ENCODE results near the gene EIF2A.
"Not testable (repeated sequence)": the region's sequence is repeated elsewhere in the genome, so short reads cannot be mapped to it uniquely, and the experiment has no call there.

Gene EIF2A

GRCh38 chr3:150581174-150581573, 34.6 kb downstream of the EIF2A start:
- no peak overlapping the region for H3K4me3 ChIP-seq (ENCODE audit: extremely low read depth, insufficient read depth, low read length, poor library complexity, severe bottlenecking)
- peaks cover 65% of the 10 kb centered on the region for H3K36me3 ChIP-seq (ENCODE audit: control insufficient read depth, insufficient read depth, low read length)
- H3K4me1 ChIP-seq (ENCODE audit: control insufficient read depth, insufficient read depth, low read length, poor library complexity, severe bottlenecking): no peaks in the 10 kb centered on the region
- no peak overlapping the region for H3K27ac ChIP-seq (ENCODE audit: low read depth, low read length, severe bottlenecking)
- no peaks in the 10 kb centered on the region for H3K9me3 ChIP-seq (ENCODE audit: control insufficient read depth, low read length)

- Histone ChIP-seq H3K4me1 (ENCODE audit: control insufficient read depth, insufficient read depth, low read length, poor library complexity, severe bottlenecking) (no peaks in the 10 kb centered on the region), H3K9me3 (ENCODE audit: control insufficient read depth, low read length) (no peaks in the 10 kb centered on the region), H3K27ac (ENCODE audit: low read depth, low read length, severe bottlenecking) (no peak overlapping the region), H3K4me3 (ENCODE audit: extremely low read depth, insufficient read depth, low read length, poor library complexity, severe bottlenecking) (no peak overlapping the region), H3K36me3 (ENCODE audit: control insufficient read depth, insufficient read depth, low read length) (peaks cover 51% of the 10 kb centered on the region)
- 100% methylated on average over 1 of the region's 2 CpGs; no CpG with 5 or more reads in 1 of the 2 experiments for WGBS, 2 experiments (ENCODE audit: insufficient coverage in 2 of 2)
Observed at GRCh38 chr3:150582620-150583019, 36.0 kb downstream of the EIF2A start.

- WGBS, 2 experiments (ENCODE audit: insufficient coverage in 2 of 2): no CpG with 5 or more reads among the region's 1 CpG
- no peak overlapping the region for H3K27ac ChIP-seq (ENCODE audit: low read depth, low read length, severe bottlenecking)
- no peaks in the 10 kb centered on the region for H3K9me3 ChIP-seq (ENCODE audit: control insufficient read depth, low read length)
- H3K4me3 ChIP-seq (ENCODE audit: extremely low read depth, insufficient read depth, low read length, poor library complexity, severe bottlenecking): no peak overlapping the region
- peaks cover 49% of the 10 kb centered on the region for H3K36me3 ChIP-seq (ENCODE audit: control insufficient read depth, insufficient read depth, low read length)
- no peaks in the 10 kb centered on the region for H3K4me1 ChIP-seq (ENCODE audit: control insufficient read depth, insufficient read depth, low read length, poor library complexity, severe bottlenecking)
Observed at GRCh38 chr3:150583028-150583427, 36.4 kb downstream of the EIF2A start.

GRCh38 chr3:150588027-150588830, 41.6 kb downstream of the EIF2A start:
- peaks cover 16% of the 10 kb centered on the region for H3K36me3 ChIP-seq (ENCODE audit: control insufficient read depth, insufficient read depth, low read length)
- H3K27ac ChIP-seq (ENCODE audit: low read depth, low read length, severe bottlenecking): peak overlapping the region; percentile 43
- H3K4me3 ChIP-seq (ENCODE audit: extremely low read depth, insufficient read depth, low read length, poor library complexity, severe bottlenecking): no peak overlapping the region
- H3K4me1 ChIP-seq (ENCODE audit: control insufficient read depth, insufficient read depth, low read length, poor library complexity, severe bottlenecking): peaks cover 2% of the 10 kb centered on the region
- 73 to 82% methylated on average over 6 of the region's 9 CpGs for WGBS, 2 experiments (ENCODE audit: insufficient coverage in 2 of 2)
- no peaks in the 10 kb centered on the region for H3K9me3 ChIP-seq (ENCODE audit: control insufficient read depth, low read length)

GRCh38 chr3:150589759-150590158, 43.2 kb downstream of the EIF2A start:
- Histone ChIP-seq H3K36me3 (ENCODE audit: control insufficient read depth, insufficient read depth, low read length) (peaks cover 12% of the 10 kb centered on the region), H3K4me1 (ENCODE audit: control insufficient read depth, insufficient read depth, low read length, poor library complexity, severe bottlenecking) (peaks cover 2% of the 10 kb centered on the region), H3K27ac (ENCODE audit: low read depth, low read length, severe bottlenecking) (no peak overlapping the region), H3K4me3 (ENCODE audit: extremely low read depth, insufficient read depth, low read length, poor library complexity, severe bottlenecking) (no peak overlapping the region), H3K9me3 (ENCODE audit: control insufficient read depth, low read length) (no peaks in the 10 kb centered on the region)
- 81 to 91% methylated on average over 2 of the region's 6 CpGs for WGBS, 2 experiments (ENCODE audit: insufficient coverage in 2 of 2)

GRCh38 chr3:150594150-150594549, 47.6 kb downstream of the EIF2A start:
- no peak overlapping the region for H3K27ac ChIP-seq (ENCODE audit: low read depth, low read length, severe bottlenecking)
- peaks cover 6% of the 10 kb centered on the region for H3K4me1 ChIP-seq (ENCODE audit: control insufficient read depth, insufficient read depth, low read length, poor library complexity, severe bottlenecking)
- no peaks in the 10 kb centered on the region for H3K36me3 ChIP-seq (ENCODE audit: control insufficient read depth, insufficient read depth, low read length)
- WGBS, 2 experiments (ENCODE audit: insufficient coverage in 2 of 2): 100% methylated on average over 1 of the region's 4 CpGs; no CpG with 5 or more reads in 1 of the 2 experiments
- no peak overlapping the region for H3K4me3 ChIP-seq (ENCODE audit: extremely low read depth, insufficient read depth, low read length, poor library complexity, severe bottlenecking)
- H3K9me3 ChIP-seq (ENCODE audit: control insufficient read depth, low read length): no peaks in the 10 kb centered on the region

- WGBS, 2 experiments (ENCODE audit: insufficient coverage in 2 of 2): 88 to 100% methylated on average over 2 to 4 of the region's 4 CpGs
- no peaks in the 10 kb centered on the region for H3K9me3 ChIP-seq (ENCODE audit: control insufficient read depth, low read length)
- no peak overlapping the region for H3K4me3 ChIP-seq (ENCODE audit: extremely low read depth, insufficient read depth, low read length, poor library complexity, severe bottlenecking)
- H3K4me1 ChIP-seq (ENCODE audit: control insufficient read depth, insufficient read depth, low read length, poor library complexity, severe bottlenecking): peaks cover 29% of the 10 kb centered on the region
- no peak overlapping the region for H3K27ac ChIP-seq (ENCODE audit: low read depth, low read length, severe bottlenecking)
- no peaks in the 10 kb centered on the region for H3K36me3 ChIP-seq (ENCODE audit: control insufficient read depth, insufficient read depth, low read length)
Observed at GRCh38 chr3:150597646-150598045, 51.1 kb downstream of the EIF2A start.

- H3K9me3 ChIP-seq (ENCODE audit: control insufficient read depth, low read length): no peaks in the 10 kb centered on the region
- no peaks in the 10 kb centered on the region for H3K36me3 ChIP-seq (ENCODE audit: control insufficient read depth, insufficient read depth, low read length)
- peaks cover 29% of the 10 kb centered on the region for H3K4me1 ChIP-seq (ENCODE audit: control insufficient read depth, insufficient read depth, low read length, poor library complexity, severe bottlenecking)
- WGBS, 2 experiments (ENCODE audit: insufficient coverage in 2 of 2): 14 to 56% methylated on average over 2 of the region's 4 CpGs
- H3K4me3 ChIP-seq (ENCODE audit: extremely low read depth, insufficient read depth, low read length, poor library complexity, severe bottlenecking): no peak overlapping the region
- peak overlapping the region; percentile 31 for H3K27ac ChIP-seq (ENCODE audit: low read depth, low read length, severe bottlenecking)
Observed at GRCh38 chr3:150599611-150600297, 53.2 kb downstream of the EIF2A start.

- 81 to 86% methylated on average over 6 to 8 of the region's 13 CpGs for whole genome bisulfite sequencing, 2 experiments (ENCODE audit: insufficient coverage in 2 of 2)
- peaks cover 34% of the 10 kb centered on the region for H3K4me1 ChIP-seq (ENCODE audit: control insufficient read depth, insufficient read depth, low read length, poor library complexity, severe bottlenecking)
- H3K9me3 ChIP-seq (ENCODE audit: control insufficient read depth, low read length); H3K36me3 ChIP-seq (ENCODE audit: control insufficient read depth, insufficient read depth, low read length); H3K4me3 ChIP-seq (ENCODE audit: extremely low read depth, insufficient read depth, low read length, poor library complexity, severe bottlenecking); H3K27ac ChIP-seq (ENCODE audit: low read depth, low read length, severe bottlenecking): not testable (repeated sequence)
Observed at GRCh38 chr3:150600647-150601530, 54.3 kb downstream of the EIF2A start.

- peaks cover 35% of the 10 kb centered on the region for H3K4me1 ChIP-seq (ENCODE audit: control insufficient read depth, insufficient read depth, low read length, poor library complexity, severe bottlenecking)
- H3K27ac ChIP-seq (ENCODE audit: low read depth, low read length, severe bottlenecking): peak overlapping the region; percentile 61
- 40 to 60% methylated on average over 1 to 2 of the region's 6 CpGs for WGBS, 2 experiments (ENCODE audit: insufficient coverage in 2 of 2)
- H3K9me3 ChIP-seq (ENCODE audit: control insufficient read depth, low read length): no peaks in the 10 kb centered on the region
- peaks cover 17% of the 10 kb centered on the region for H3K36me3 ChIP-seq (ENCODE audit: control insufficient read depth, insufficient read depth, low read length)
- peak overlapping the region; percentile 86 for H3K4me3 ChIP-seq (ENCODE audit: extremely low read depth, insufficient read depth, low read length, poor library complexity, severe bottlenecking)
Observed at GRCh38 chr3:150602426-150603152, 56.0 kb downstream of the EIF2A start.
